CD4-positive, alpha-beta T cell treated with Interleukin-6 for 4 hours (primary cell): ENCODE results near the gene RASGRP4.
"Not testable (repeated sequence)": the region's sequence is repeated elsewhere in the genome, so short reads cannot be mapped to it uniquely, and the experiment has no call there.

ENCODE experiments used
- DNase-seq: peaks from one replicate; pipeline ENCODE4 v3.0.0-alpha.2; 2020; ENCODE audit warnings: mixed read lengths

RASGRP4 gene, protein sequence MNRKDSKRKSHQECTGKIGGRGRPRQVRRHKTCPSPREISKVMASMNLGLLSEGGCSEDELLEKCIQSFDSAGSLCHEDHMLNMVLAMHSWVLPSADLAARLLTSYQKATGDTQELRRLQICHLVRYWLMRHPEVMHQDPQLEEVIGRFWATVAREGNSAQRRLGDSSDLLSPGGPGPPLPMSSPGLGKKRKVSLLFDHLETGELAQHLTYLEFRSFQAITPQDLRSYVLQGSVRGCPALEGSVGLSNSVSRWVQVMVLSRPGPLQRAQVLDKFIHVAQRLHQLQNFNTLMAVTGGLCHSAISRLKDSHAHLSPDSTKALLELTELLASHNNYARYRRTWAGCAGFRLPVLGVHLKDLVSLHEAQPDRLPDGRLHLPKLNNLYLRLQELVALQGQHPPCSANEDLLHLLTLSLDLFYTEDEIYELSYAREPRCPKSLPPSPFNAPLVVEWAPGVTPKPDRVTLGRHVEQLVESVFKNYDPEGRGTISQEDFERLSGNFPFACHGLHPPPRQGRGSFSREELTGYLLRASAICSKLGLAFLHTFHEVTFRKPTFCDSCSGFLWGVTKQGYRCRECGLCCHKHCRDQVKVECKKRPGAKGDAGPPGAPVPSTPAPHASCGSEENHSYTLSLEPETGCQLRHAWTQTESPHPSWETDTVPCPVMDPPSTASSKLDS

GRCh38 chr19:38425810-38426466 is at the start of gene RASGRP4:
Gene RASGRP4, minus strand, starts transcription at chr19:38426219. Its CDS starts 128 bp downstream, at chr19:38426091.
- DNase-seq = peak; percentile 39

GRCh38 chr19:38475176-38475575 is 49.2 kb upstream of the RASGRP4 start:
- DNase-seq = no peak

DNA sequence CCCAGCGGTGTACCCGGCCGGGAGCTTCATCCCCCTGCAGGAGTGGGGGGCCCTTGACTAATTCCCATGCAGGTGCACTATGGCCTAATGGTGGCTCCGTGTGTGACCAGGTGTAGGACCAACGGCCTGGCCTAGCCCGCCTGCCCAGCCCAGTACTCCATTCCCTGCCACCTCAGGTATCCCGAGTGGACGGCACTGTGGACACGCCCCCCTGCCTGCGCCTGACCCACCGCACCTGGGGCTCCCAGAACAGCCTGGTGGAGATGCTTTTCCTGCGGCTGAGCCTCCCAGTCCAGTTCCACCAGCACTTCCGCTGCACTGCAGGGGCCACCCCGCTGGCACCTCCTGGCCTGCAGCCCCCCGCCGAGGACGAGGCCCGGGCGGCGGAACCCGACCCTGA is 47.2 kb upstream of the RASGRP4 start:
- DNase-seq = no peak

GRCh38 chr19:38472725-38473124 is 46.7 kb upstream of the RASGRP4 start:
- DNase-seq = not testable (repeated sequence)

GRCh38 chr19:38470788-38471480 is 44.9 kb upstream of the RASGRP4 start:
- no peak for DNase-seq

- DNase-seq = no peak
These were observed 43.1 kb upstream of the RASGRP4 start for GRCh38 chr19:38469151-38469550.

DNA sequence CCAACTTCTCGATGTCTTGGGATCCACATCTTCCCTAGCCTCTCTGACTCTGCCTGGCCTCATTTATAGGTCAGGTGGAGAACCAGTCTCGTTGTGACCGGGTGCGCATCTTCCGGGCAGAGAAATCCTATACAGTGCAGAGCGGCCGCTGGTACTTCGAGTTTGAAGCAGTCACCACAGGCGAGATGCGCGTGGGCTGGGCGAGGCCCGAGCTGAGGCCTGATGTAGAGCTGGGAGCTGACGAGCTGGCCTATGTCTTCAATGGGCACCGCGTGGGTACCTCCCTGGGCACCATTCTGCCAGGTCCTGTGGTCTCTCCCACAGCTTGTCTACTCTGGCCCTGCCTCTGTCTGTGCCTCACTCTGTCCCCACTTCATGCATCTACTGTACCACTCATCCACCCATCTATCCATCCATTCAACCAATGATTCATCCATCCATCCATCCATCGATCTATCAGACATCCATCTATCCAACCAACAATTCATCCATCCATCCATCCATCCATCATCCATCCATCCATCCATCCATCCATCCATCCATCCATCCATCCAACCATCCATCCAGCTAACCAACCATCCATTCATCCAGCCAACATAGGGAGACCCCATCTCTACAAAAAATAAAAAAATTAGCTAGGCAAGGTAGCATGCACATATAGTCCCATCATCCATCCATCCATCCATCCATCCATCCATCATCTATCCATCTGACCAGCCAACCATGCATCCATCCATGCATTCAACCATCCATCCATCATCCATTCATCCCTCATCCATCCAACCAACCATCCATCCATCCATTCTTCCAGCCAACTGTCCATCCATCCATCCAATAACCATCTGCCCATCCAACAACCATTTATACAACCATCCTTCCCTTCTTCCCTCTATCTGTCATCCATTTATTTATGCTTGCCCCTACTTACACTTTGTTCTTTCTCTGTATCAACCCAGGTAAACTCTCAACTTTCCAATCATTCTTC is 41.8 kb upstream of the RASGRP4 start:
- DNase-seq = no peak

DNA sequence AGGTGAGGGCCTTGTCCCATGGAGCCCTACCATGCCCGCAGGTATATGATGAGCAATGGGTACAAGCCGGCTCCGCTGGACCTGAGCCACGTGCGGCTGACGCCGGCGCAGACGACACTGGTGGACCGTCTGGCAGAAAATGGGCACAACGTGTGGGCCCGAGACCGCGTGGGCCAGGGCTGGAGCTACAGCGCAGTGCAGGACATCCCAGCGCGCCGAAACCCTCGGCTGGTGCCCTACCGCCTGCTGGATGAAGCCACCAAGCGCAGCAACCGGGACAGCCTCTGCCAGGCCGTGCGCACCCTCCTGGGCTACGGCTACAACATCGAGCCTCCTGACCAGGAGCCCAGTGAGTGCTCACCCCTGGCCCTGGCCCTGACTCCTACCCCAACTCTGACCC is 40.0 kb upstream of the RASGRP4 start:
- no peak for DNase-seq

- no peak for DNase-seq
These were observed 38.5 kb upstream of the RASGRP4 start for GRCh38 chr19:38464421-38465082.

GRCh38 chr19:38463365-38463764 is 37.3 kb upstream of the RASGRP4 start:
- no peak for DNase-seq

DNA sequence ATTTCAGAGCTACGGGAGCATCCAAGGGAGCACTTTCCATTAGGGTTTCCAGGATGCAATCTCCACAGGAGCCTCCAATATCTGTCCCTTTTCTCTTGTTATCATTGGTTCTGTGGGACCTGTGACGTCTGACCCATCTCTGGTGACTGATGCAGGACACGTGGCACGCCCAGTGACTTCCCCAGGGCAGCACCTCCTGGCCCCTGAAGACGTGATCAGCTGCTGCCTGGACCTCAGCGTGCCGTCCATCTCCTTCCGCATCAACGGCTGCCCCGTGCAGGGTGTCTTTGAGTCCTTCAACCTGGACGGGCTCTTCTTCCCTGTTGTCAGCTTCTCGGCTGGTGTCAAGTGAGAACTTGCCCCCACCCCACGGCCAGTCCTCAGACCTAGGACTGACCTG is 33.0 kb upstream of the RASGRP4 start:
- DNase-seq = no peak

- DNase-seq = no peak
These were observed 31.8 kb upstream of the RASGRP4 start for GRCh38 chr19:38457690-38458405.

DNA sequence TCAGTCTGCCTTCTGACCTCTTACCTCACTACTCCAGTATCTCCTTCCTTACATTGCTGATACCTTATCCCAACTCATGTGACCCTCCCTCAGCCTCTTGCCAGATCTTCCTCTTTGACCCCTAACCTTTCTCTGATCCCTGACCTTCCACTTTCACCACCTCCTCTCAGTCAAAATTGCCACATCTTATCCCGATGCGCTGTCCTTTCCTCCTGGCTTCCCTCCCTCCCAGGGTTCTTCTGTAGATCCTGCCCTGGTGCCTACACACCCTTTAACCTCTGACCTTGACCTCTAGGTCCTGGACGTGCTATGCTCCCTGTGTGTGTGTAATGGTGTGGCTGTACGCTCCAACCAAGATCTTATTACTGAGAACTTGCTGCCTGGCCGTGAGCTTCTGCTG is 31.2 kb upstream of the RASGRP4 start:
- DNase-seq = no peak

GRCh38 chr19:38455031-38455430 is 29.0 kb upstream of the RASGRP4 start:
- DNase-seq = no peak

- no peak for DNase-seq
These were observed 27.6 kb upstream of the RASGRP4 start for GRCh38 chr19:38453596-38453995.

DNA sequence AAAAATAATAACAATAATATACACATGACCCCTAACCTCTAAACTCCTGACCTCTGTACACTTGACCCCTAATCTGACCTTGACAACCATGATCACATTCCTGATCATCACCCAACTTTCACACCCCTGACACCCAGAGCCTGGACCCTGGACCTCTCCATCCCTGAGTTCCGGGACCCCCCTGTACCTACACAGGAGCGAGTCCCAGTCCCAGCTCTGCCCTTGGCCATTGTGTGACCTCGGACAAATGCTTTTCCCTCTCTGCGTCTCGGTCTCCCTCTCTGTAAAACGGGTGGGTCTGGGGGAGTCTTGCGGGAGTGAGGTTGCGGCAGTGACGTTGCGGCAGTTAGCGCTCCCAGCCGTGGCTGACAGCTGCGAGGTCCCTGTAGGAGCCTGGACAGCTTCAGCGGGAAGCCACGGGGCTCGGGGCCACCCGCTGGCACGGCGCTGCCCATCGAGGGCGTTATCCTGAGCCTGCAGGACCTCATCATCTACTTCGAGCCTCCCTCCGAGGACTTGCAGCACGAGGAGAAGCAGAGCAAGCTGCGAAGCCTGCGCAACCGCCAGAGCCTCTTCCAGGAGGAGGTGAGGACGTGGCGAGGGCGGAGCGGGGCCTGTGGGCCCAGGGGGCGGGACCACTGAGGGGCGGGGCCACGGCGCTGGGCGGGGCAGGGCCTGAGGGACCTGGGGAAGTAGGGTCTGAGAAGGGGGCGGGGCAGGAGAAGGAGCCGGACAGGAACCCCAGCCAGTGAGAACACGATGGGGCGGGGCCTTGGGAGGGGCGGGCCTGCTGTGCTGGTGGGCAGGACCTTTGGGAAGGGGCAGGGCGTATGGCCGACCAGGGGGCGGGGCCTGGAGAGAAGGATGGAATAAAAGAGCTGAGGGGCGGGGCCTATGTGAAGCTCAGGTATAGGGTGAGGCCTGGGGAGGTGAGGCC is 26.7 kb upstream of the RASGRP4 start:
- DNase-seq = no peak

GRCh38 chr19:38451629-38452028 is 25.6 kb upstream of the RASGRP4 start:
- no peak for DNase-seq

DNA sequence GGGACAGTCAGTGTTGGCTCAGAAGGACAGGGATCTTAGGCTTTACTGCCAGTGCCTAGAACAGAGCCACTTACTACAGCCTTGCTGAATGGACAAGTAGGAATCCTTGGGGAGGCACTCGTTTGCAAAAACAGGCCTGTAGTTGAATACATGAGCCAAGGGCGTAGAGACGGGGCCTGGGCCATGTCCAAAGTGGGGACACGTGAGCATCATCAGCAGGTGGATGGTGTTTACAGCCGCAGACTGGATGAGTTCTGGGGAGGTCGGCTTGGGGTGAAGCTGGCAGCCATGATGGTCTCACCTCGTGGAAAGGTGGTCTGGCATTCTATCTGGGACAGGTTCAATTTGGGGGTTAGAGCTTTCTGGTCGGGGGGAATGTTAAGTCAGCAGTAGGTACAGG is 25.0 kb upstream of the RASGRP4 start:
- no peak for DNase-seq

- DNase-seq = no peak
These were observed 23.5 kb upstream of the RASGRP4 start for GRCh38 chr19:38449518-38449917.

GRCh38 chr19:38448225-38448624 is 22.2 kb upstream of the RASGRP4 start:
- no peak for DNase-seq
